ENCODE data around the gene PLLP.

The PLLP gene

GRCh38 chr16:57256601-57257395 lies 27.7 kb downstream of the PLLP start:
- no peak for DNase-seq (ENCODE audit: low spot score)

DNA sequence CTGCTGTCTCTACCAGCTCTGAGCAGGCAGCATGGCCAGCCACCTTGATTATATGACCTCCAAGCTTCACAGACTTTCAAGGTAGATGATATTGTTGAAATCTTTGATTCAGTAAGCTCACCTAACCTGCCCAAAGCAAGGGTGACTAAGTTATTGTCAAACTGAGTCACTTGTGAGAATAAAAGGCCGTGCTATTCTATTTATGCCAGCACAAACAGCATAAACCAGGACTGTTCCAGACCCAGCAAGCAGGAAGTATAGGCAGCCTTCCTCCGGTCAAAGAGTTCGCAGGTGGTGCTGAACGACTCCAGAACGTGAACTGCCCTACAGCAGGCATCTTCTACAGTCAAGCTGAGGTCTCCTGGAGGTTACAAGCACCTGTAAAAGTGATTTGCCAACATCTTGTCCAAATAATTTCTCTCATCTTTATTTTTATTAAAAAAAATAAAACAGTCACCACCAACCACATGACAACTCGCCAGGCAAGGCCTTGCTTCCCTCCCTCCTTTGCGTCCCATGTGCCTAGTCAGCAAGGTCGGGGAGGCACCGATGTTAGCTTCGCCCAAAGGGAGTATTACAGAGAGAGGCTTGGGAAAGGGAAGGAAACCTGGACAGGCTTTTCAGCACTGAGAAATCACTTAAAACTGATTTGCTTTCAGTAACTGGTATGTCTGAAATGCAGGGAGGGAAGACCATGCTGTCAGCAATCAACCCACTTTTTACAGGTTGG lies 28.6 kb downstream of the PLLP start:
- no peak for DNase-seq (ENCODE audit: low spot score)

DNA sequence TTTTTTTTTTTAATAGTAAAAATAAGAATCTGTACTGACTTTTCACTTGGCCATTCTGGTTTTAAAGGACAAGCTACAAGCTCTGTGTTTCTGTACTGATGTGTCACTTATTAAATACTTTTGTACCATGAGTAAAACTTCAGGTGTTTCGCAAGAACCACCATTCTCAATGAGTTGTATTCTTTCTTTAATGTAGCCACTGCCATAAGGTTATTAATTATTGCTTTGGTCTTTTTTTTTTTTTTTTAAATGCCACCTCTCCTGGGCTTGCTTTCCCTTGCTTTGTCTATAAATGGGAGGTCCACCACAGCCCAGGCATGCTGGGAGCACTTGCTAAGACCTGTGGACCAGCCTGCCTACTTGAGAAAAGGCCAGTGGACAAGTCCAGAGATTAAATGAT lies 31.0 kb downstream of the PLLP start:
- no peak for DNase-seq (ENCODE audit: low spot score)

DNA sequence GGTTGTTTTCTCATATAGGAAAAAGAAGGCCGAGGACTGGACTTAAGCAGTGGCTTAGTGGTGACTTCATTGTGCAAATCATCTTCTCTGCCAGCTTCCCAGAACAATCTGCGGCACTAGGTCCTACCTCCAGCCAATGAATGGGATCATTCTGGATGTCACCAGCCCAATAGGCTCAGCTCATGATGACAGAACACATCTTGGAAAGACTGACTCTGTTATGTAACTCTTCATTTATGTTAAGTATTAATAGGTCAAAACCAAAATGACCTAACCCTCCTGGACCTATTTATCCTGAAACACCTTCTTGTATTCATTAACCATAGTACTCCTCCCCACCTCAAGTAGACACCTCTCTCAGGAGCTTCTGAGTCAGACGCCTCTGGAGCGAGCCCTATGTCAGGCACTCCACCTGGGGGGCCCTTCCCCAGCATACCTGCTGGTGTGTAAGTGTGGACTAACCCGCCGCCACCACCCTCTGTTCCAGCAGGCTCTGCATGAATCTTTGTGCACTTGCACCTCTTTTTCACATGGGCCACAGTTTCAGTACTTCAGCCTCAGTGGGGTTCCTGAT lies 32.2 kb downstream of the PLLP start:
- no peak for DNase-seq (ENCODE audit: low spot score)

DNA sequence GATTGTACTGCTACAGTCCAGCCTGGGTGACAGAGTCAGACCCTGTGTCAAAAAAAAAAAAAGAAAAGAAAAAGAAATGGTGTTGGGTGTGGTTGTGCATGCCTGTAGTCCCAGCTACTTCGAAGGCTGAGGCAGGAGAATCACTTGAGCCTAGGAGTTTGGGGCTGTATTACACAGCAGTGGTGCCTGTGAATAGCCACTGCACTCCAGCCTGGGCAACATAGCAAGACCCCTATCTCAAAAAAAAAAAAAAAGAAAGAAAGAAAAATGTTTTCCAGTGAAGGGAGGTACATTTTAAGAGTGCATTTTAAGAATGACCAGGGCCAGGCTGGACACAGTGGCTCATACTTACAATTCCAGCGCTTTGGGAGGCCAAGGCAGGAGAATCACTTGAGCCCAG lies 33.1 kb downstream of the PLLP start:
- no peak for DNase-seq (ENCODE audit: low spot score)

GRCh38 chr16:57245472-57246113 lies 38.9 kb downstream of the PLLP start:
- DNase-seq (ENCODE audit: low spot score), result peak; percentile 45

DNA sequence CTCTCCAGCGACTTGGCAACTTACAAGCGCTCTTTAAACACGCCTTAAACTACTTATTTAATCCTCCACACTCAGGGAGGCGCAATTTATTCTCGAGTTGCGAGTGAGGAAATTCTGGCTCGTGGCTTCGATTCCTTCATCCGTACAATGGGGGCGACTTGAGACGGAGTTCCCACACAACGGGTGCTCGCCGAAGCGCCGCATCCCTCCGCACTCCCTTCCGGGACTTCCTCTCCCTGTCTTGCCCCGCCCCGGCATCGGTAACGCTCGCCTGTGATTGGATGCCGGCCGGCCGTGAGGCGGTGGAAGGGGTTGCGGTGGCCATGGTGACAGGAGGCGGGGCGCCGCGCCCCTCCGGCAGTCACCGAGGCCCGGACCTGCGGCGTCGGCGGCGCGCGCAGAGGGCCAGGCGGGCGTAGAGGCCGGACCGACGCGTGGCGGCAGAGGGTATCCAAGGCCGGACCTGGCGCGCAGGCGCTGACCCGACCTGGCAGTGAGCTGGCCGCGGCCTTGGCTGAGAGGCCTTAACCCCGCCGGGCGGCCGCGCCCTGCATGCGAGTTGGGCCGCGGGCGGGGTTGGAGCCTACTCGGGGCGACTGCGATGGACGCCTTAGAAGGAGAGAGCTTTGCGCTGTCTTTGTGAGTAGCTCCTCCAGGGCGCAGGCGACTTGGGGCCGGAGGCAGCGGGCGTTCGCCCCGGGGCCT lies 39.6 kb downstream of the PLLP start, which contains the start of gene ARL2BP:
ARL2BP (plus strand) TSS at position 493 of the 705 bp plus-strand sequence; CDS start at position 602, 109 bp downstream.
- DNase-seq (ENCODE audit: low spot score), result peak; percentile 99

- no peak for DNase-seq (ENCODE audit: low spot score)
Observed at GRCh38 chr16:57244463-57244766, 40.1 kb downstream of the PLLP start.

DNA sequence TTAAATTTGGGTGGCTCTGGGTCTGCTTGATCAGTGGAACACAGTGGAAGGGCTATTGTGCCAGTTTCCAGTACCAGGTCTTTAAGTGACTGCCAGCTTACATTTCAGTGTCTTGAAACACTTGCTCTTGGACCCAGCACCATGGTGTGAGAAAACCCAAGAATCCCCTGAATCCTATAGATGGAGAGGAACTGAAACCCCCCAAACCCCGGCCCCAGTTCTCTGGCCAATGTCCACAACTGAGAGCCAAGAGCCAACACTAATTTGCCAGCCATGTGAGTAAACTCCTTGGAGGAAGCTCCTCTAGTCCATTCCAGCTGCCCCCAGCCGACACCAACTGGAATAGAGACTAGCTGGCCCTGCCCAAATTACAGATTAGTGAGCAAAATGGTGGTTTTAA lies 41.8 kb downstream of the PLLP start:
- no peak for DNase-seq (ENCODE audit: low spot score)

- no peak for DNase-seq (ENCODE audit: low spot score)
Observed at GRCh38 chr16:57240851-57241250, 43.6 kb downstream of the PLLP start.

GRCh38 chr16:57239107-57239506 lies 45.4 kb downstream of the PLLP start:
- DNase-seq (ENCODE audit: low spot score), result no peak

- no peak for DNase-seq (ENCODE audit: low spot score)
Observed at GRCh38 chr16:57238682-57239081, 45.8 kb downstream of the PLLP start.

GRCh38 chr16:57236022-57236350 lies 48.5 kb downstream of the PLLP start:
- DNase-seq (ENCODE audit: low spot score), result no peak

- DNase-seq (ENCODE audit: low spot score), result peak; percentile 17
Observed at GRCh38 chr16:57235128-57236021, 49.1 kb downstream of the PLLP start.

- DNase-seq (ENCODE audit: low spot score), result no peak
Observed at GRCh38 chr16:57234707-57235092, 49.8 kb downstream of the PLLP start.

DNA sequence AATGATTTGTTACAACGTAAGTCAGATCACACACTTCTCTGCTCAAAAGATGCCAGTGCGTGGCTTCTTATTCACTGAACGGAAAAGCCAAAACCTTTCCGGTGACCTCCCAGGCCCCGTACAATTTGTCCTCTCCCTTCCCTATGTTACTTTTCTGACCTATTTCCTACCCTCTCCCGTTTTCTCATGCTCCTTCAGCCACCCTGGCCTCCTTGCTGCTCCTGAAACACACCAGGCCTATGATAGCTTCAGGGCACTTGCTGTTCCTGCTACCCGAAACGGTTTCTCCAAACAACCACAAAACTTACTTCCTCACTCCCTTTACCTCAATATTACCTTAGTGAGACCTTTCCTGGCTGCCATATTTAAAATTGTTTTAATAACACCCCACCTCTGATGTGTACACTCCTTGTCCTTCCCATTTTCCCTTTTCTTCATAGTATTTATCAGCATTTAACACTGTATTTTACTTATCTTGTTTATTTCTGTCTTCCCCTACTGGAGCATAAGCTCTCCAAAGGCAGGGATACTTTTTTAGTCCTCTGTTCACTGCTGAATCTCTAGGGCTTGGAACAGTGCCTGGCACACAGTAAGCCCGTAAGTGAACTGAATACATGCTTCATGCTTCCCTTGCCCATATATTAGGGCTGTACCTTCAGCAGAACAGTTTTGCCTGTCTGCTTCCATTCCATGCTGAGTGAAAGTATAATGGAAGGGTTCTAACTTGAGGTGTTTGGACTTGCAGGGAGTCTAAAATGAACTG lies 50.3 kb downstream of the PLLP start:
- no peak for DNase-seq (ENCODE audit: low spot score)

- no peak for DNase-seq (ENCODE audit: low spot score)
Observed at GRCh38 chr16:57231821-57232350, 52.6 kb downstream of the PLLP start.

DNA sequence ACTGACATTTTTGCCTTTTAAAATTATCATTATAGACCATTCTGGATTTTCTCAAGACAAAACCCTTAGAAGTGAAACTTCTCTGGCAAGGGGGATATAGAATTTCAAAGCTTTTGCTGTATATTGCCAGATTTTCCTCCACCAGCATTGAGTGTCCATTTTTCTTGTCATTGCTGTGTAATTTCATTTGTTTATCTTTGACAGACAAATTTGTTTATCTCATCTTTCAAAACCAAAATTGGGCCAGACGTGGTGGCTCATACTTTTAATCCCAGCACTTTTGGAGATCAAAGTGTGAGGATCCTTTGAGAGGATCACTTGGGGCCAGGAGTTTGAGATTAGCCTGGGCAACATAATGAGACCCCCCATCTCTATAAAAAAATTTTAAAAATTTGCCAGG lies 55.4 kb downstream of the PLLP start:
- DNase-seq (ENCODE audit: low spot score), result no peak

DNA sequence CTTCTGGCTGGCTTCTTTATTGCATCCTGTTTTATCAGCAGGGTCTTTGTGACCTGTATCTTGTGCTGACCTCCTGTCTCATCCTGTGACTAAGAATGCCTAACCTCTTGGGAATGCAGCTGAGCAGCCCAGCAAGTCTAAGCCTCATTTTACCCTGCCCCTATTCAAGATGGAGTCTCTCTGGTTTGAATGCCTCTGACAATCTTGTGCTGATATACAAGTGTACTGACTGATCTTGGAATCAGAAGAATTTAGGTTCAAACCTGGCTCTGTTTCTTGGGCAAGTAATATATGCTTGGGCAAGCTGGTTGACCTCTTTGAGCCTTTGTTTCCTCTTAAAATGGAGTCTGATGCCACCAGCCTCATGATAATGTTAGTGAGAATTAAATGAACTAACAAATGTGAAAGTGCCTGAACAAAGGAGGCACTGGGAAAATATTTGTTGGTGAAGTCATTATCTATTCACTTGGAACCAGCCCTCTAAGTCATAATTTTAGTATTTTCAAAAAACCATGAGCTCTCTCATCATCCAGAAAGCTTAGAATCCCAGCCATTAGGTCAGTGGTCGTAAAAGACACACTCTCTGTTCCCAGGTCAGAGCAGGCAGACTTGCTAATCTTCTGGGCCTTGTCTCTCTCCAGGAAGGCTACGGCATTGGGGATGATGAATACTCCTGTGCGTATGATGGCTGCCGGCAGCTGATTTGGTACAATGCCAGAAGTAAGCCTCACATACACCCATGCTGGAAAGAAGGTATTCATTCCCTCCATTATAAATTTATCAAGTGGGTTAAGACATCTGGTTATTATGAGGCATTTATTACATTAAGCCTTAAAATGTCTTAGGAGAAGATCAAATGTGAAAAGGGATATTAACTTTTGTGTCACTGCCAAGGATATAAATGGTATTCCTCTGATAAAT lies 57.5 kb downstream of the PLLP start:
- no peak for DNase-seq (ENCODE audit: low spot score)

All from hepatic stellate cell (primary cell).